Coronary artery (tissue), 2 donors: ENCODE data around the gene CTAGE6.
"Not testable (repeated sequence)": the region's sequence is repeated elsewhere in the genome, so short reads cannot be mapped to it uniquely, and the experiment has no call there.

ENCODE experiments used
- DNase-seq: peaks from one replicate; pipeline ENCODE4 v3.0.0-alpha.2; 2017; ENCODE audit warnings: low spot score
- H3K27ac ChIP-seq, 2 donors: fragments of 200-600 bp; sonication (generic); one replicate each; pipeline ENCODE4 v1.5.1; 2016 to 2019
- H3K4me3 ChIP-seq: fragments of 200-600 bp; sonication (generic); 2 replicates; pipeline ENCODE4 v1.5.1; 2016; ENCODE audit warnings: mild to moderate bottlenecking, moderate library complexity

CTAGE6 gene, protein sequence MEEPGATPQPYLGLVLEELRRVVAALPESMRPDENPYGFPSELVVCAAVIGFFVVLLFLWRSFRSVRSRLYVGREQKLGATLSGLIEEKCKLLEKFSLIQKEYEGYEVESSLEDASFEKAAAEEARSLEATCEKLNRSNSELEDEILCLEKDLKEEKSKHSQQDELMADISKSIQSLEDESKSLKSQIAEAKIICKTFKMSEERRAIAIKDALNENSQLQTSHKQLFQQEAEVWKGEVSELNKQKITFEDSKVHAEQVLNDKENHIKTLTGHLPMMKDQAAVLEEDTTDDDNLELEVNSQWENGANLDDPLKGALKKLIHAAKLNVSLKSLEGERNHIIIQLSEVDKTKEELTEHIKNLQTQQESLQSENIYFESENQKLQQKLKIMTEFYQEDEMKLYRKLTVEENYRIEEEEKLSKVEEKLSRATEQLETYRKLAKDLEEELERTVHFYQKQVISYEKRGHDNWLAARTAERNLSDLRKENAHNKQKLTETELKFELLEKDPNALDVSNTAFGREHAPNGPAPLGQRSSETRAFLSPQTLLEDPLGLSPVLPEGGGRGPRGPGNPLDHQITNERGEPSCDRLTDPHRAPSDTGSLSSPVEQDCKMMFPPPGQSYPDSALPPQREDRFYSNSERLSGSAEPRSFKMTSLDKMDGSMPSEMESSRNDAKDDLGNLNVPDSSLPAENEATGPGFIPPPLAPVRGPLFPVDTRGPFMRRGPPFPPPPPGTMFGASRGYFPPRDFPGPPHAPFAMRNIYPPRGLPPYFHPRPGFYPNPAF

DNA sequence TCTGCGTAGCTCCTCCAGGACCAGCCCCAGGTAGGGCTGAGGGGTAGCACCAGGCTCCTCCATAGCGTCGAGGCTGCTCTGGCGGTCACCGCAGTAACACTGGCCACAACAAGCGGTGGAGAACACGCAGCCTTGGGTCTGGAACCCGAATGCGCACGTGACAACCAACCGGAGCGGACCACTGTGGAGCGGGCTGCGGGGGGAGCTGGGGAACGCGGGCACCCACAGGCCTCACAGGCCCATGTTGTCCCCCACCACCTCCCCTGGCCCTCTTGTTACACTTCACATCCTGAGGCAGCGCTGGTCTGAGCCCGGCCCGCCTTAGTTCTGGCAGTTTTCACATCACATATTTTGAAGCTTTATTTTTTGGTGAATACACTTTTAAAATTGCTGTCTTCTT is at the start of gene CTAGE6:
TSS of gene CTAGE6 (minus strand) at position 101 of the 400 bp plus-strand sequence. CDS start at position 63, 38 bp downstream.
- DNase-seq, H3K27ac ChIP-seq: not testable (repeated sequence)

DNA sequence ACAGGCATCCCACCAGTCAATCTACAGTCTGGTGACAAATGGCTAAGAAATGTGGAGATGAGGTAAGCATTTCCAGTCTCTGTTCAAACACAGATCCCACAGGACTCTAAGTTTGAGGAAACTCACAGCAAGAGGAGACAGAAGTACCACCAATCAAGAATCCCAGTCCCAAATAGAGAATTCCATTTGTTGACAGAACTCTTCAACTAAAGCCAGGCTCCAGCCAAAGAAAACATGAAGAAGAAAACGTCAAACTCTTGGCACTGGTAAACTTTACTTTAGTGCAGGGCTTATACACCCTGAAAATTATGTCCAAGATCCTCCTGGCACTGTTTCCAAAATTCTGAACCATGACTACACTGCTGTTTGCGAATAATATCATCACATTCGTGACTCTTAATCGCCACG is 49.2 kb upstream of the CTAGE6 start:
- H3K4me3 ChIP-seq, DNase-seq, H3K27ac ChIP-seq: not testable (repeated sequence)

More for the DNA sequence above, at the start of gene CTAGE6:
- H3K4me3 ChIP-seq: not testable (repeated sequence)

- H3K27ac ChIP-seq, DNase-seq, H3K4me3 ChIP-seq: not testable (repeated sequence)
Observed at GRCh38 chr7:143797896-143798290, 40.4 kb upstream of the CTAGE6 start.

- not testable (repeated sequence) for H3K27ac ChIP-seq, H3K4me3 ChIP-seq, DNase-seq
Observed at GRCh38 chr7:143797119-143797895, 39.8 kb upstream of the CTAGE6 start.

DNA sequence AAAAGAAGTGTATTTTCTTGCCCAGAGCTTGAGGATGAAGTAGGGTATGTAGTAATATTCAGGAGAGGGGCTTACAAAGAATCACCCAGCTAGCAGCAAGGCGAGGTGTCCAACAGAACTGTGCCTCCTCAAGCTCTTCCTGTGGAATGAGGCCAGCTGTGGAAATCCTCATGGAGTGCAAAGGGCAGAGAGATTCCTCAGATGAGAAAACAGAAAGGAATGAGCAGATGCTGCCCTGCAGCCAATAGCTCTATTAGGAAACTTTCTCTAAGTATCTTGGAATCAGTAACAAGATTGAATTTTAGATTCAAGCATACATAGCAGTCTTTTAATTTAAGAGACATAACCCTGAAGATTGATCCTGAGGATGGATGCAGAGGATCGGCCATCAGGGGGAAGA is 38.2 kb upstream of the CTAGE6 start:
- H3K27ac ChIP-seq, H3K4me3 ChIP-seq, DNase-seq: not testable (repeated sequence)

DNA sequence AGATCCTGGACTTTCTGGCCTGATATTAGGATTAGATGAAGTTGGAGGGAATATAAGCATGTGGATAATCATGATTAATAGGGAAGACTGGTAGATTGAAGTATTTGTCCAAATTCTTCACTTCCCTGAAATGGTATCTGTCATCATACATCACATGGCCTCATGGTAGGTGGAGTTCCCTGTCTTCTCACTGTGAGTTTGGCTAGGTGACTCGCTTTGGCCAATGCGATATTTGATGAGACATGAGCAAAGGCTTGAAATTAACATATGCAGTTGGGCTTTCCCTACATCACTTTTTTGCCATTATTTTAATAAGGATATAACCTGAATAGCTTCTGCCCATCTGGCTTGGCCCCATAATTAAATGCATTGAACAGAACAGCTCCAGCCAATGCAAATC is 35.1 kb upstream of the CTAGE6 start:
- not testable (repeated sequence) for H3K4me3 ChIP-seq, H3K27ac ChIP-seq, DNase-seq

GRCh38 chr7:143785415-143786182 is 28.1 kb upstream of the CTAGE6 start:
- not testable (repeated sequence) for H3K4me3 ChIP-seq, DNase-seq, H3K27ac ChIP-seq

DNA sequence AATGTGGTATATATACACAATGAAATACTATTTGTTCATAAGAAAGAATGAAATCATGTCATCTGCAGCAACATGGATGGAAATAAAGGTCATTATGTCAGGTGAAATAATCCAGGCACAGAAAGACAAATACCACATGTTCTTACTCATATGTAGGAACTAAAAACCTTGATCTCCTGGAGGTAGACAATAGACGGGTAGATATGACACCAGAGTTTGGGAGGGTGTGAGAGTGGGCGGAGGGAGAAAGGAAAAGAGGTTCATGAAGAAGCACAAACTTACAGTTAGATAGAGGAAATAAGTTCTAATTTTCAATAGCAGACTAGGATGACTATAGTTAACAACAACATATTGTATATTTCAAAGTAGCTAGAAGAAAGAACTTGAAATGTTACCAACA is 22.1 kb upstream of the CTAGE6 start:
- not testable (repeated sequence) for H3K4me3 ChIP-seq, DNase-seq, H3K27ac ChIP-seq

GRCh38 chr7:143772738-143773468 is 15.4 kb upstream of the CTAGE6 start:
- H3K4me3 ChIP-seq, H3K27ac ChIP-seq, DNase-seq: not testable (repeated sequence)

DNA sequence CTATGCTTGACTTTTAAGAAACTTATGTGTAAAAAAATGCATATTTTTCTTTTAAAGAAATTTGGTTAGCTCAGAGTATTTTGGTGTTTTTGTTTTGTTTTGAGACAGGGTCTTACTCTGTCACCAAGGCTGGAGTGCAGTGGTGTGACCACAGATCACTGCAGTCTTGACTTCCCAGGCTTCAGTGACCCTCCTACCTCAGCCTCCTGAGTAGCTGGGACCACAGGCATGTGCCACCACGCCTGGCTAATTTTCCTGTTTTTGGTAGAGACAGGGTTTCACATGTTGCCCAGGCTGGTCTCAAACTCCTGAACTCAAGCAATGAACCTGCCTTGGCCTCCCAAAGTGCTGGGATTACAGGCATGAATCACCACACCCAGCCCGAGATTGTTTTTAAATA is 10.0 kb upstream of the CTAGE6 start:
- H3K27ac ChIP-seq, DNase-seq, H3K4me3 ChIP-seq: not testable (repeated sequence)

GRCh38 chr7:143765678-143766077 is 8.2 kb upstream of the CTAGE6 start:
- not testable (repeated sequence) for DNase-seq, H3K27ac ChIP-seq, H3K4me3 ChIP-seq

GRCh38 chr7:143763065-143763464 is 5.6 kb upstream of the CTAGE6 start:
- not testable (repeated sequence) for DNase-seq, H3K27ac ChIP-seq, H3K4me3 ChIP-seq

DNA sequence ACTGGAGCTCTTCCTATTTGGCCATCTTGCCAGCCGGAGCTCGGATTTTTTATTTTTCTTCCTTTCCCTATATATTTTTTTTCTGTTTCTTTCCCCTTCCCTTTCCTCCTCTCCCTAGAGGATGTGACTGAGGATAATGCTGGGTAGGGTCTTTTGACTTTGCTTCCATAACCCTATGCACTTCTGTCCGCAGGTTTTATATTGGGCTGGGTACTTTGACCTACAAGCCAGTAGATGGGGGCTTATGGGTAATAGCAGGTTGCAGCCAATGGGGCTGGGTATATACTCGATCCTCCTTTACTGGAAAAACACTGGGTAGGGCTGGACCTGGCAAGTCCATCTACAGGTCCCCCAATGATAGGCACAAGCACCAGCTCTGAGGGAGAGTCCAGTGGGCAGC is 12.2 kb downstream of the CTAGE6 start:
- not testable (repeated sequence) for H3K4me3 ChIP-seq, H3K27ac ChIP-seq, DNase-seq
